PC-3 (cell line): ENCODE measurements around the gene EFNA5. TPM values are rescaled to one million over a fixed set of nuclear protein-coding genes. Genes with fewer than 3 reads are reported as not detected.

Source experiments
- ATAC-seq: fragments of 200-7000 bp; cut with Tn5 transposase; 2 replicates; pipeline ENCODE4 v1.9.1; 2020; ENCODE audit warnings: mild to moderate bottlenecking, moderate library complexity
- BruUV-seq: library from RNA; stranded (reverse); fragments of 400-500 nt; replicated peaks from 2 replicates; lab custom pipeline; 2021; lab: Mats Ljungman, UMichigan
- CTCF ChIA-PET: fragments of 300-600 bp; sonication (Branson Sonifier 250); formaldehyde crosslinking; loops from one replicate; lab custom pipeline; 2022; ENCODE audit warnings: antibody characterized with exemption; lab: Charles Lee
- POLR2A ChIA-PET: fragments of 300-600 bp; sonication (Branson Sonifier 250); formaldehyde crosslinking; loops from one replicate; lab custom pipeline; 2022; ENCODE audit warnings: antibody characterized with exemption; ENCODE audit not compliant: unreplicated experiment; lab: Charles Lee
- DNase-seq: peaks from one replicate; pipeline ENCODE4 v3.0.0-alpha.2; 2015
- H2AFZ ChIP-seq: fragments of 300-600 bp; sonication (generic); 2 replicates; pipeline ENCODE4 v1.6.0; 2016; ENCODE audit warnings: antibody characterized with exemption, low read length
- H3F3A ChIP-seq: fragments of 300-600 bp; sonication (generic); one replicate; pipeline ENCODE4 v1.6.0; 2017; ENCODE audit warnings: antibody characterized with exemption, low read length, control low read depth, mild to moderate bottlenecking; ENCODE audit not compliant: unreplicated experiment
- H3K27ac ChIP-seq: fragments of 300-600 bp; sonication (generic); 2 replicates; pipeline ENCODE4 v1.5.1; 2016; ENCODE audit warnings: mild to moderate bottlenecking, low read length
- H3K27me3 ChIP-seq: fragments of 300-600 bp; sonication (generic); 2 replicates; pipeline ENCODE4 v1.6.1; 2016; ENCODE audit warnings: low read length, mixed read lengths
- H3K36me3 ChIP-seq: fragments of 300-600 bp; sonication (generic); 2 replicates; pipeline ENCODE4 v1.6.1; 2016; ENCODE audit warnings: low read depth, mixed run types, low read length, mixed read lengths
- H3K4me1 ChIP-seq: fragments of 300-600 bp; sonication (generic); 2 replicates; pipeline ENCODE4 v1.5.1; 2016; ENCODE audit warnings: low read length; ENCODE audit not compliant: insufficient read depth
- H3K4me2 ChIP-seq: fragments of 300-600 bp; sonication (generic); 2 replicates; pipeline ENCODE4 v1.6.0; 2016; ENCODE audit warnings: low read length
- H3K4me3 ChIP-seq: fragments of 300-600 bp; sonication (generic); 2 replicates; pipeline ENCODE4 v1.5.1; 2016; ENCODE audit warnings: mild to moderate bottlenecking, low read length, mixed read lengths
- H3K79me2 ChIP-seq: fragments of 300-600 bp; sonication (generic); 2 replicates; pipeline ENCODE4 v1.6.1; 2017; ENCODE audit warnings: low read length, mixed read lengths
- H3K9ac ChIP-seq: fragments of 300-600 bp; sonication (generic); 2 replicates; pipeline ENCODE4 v1.6.0; 2016; ENCODE audit warnings: mild to moderate bottlenecking, low read length
- H3K9me2 ChIP-seq: fragments of 300-600 bp; sonication (generic); replicated peaks from 2 replicates; pipeline ENCODE4 v1.6.1; 2016; ENCODE audit warnings: mixed run types, low read length, mixed read lengths
- H3K9me3 ChIP-seq: fragments of 300-600 bp; sonication (generic); 2 replicates; pipeline ENCODE4 v1.6.1; 2016; ENCODE audit warnings: low read length, mixed read lengths
- H4K20me1 ChIP-seq: fragments of 300-600 bp; sonication (generic); 2 replicates; pipeline ENCODE4 v1.6.1; 2016; ENCODE audit warnings: low read length, mixed read lengths
- EZH2 ChIP-seq: fragments of 300-600 bp; sonication (generic); IDR thresholded peaks from one replicate; pipeline ENCODE4 v1.6.1; 2017; ENCODE audit warnings: antibody characterized with exemption, mild to moderate bottlenecking, low read length; ENCODE audit not compliant: unreplicated experiment
- EZH2phosphoT487 ChIP-seq: fragments of 300-600 bp; sonication (generic); IDR thresholded peaks from 2 replicates; pipeline ENCODE4 v1.6.1; 2018; ENCODE audit warnings: mild to moderate bottlenecking, antibody characterized with exemption, low read length, borderline replicate concordance
- intact Hi-C: fragments of 100-400 bp; cut with micrococcal nuclease; formaldehyde crosslinking; loops from 2 replicates; pipeline ENCODE4 v1.9.0; 2023
- total RNA-seq: library from RNA; depleted of rRNA; stranded (reverse); fragments of >200 nt; gene quantifications from 2 replicates; pipeline ENCODE4 v1.2.3, GENCODE V29; 2014
- TF ChIP-seq, protein P1 (sequence below): fragments of 300-600 bp; sonication (generic); conservative IDR thresholded peaks from 2 replicates; pipeline ENCODE4 v1.5.1; 2017; ENCODE audit warnings: antibody characterized with exemption, low read depth, mild to moderate bottlenecking, low read length

The EFNA5 gene
- total RNA-seq, 1 experiment from 2014 or later: 5.4 TPM

DNA sequence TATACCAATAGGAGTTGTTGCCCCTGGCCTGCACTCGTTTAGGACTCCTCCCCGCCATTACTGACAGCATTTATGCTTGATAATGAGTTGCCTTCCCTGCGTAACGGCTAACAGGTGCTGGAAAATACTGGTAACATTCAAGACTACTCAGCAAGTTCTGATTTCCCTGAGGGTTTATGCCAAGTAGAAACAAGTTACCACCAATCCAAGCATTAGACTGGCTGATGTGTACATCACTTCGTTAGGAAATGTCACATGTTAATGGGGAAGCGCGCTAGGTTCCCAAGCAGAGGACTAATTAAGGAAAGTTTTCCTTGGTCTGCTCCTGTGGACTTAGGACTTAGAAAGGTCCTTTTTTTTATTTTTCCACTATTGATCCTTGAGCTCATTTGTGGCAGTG, 302.1 kb downstream of the EFNA5 start:
- Histone ChIP-seq H3K27ac (no peak overlapping the region), H3K4me1 (no peaks in the 10 kb centered on the region), H4K20me1 (no peaks in the 10 kb centered on the region), H3K4me3 (no peak overlapping the region), H3K9me2 (no peaks in the 10 kb centered on the region), H3K9ac (no peak overlapping the region), H2AFZ (no peak overlapping the region), H3F3A (no peaks in the 10 kb centered on the region), H3K9me3 (no peaks in the 10 kb centered on the region), H3K4me2 (no peak overlapping the region), H3K79me2 (no peaks in the 10 kb centered on the region), H3K27me3 (no peaks in the 10 kb centered on the region), H3K36me3 (no peaks in the 10 kb centered on the region)
- ChIA-PET CTCF (no interaction called here), POLR2A (no interaction called here)
- DNase-seq (no peak), ATAC-seq (no peak)
- TF ChIP-seq, protein P1, sequence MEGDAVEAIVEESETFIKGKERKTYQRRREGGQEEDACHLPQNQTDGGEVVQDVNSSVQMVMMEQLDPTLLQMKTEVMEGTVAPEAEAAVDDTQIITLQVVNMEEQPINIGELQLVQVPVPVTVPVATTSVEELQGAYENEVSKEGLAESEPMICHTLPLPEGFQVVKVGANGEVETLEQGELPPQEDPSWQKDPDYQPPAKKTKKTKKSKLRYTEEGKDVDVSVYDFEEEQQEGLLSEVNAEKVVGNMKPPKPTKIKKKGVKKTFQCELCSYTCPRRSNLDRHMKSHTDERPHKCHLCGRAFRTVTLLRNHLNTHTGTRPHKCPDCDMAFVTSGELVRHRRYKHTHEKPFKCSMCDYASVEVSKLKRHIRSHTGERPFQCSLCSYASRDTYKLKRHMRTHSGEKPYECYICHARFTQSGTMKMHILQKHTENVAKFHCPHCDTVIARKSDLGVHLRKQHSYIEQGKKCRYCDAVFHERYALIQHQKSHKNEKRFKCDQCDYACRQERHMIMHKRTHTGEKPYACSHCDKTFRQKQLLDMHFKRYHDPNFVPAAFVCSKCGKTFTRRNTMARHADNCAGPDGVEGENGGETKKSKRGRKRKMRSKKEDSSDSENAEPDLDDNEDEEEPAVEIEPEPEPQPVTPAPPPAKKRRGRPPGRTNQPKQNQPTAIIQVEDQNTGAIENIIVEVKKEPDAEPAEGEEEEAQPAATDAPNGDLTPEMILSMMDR: no peak
- TF ChIP-seq EZH2 (no peak), EZH2phosphoT487 (no peak)
- intact Hi-C loops: no loop called here
- BruUV-seq: no TSS peak

DNA sequence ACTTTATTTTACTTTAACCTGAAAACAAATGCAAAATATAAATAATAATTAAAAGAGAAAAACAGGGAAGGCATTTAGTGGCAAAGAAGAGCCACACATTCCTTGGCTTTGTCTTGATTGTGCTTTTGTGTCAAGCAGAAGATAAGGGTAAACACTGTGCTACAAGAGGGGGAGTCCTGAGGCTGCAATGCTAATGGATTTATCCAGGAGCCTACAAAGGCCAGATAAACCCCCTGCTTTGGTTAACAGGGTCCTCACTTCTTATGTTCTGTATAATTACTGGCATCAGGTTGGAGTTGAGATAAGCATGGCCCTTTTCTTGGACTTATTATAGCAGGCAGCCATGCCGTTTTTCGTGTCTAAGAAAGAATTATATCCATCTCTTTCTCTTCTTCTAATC, 302.8 kb downstream of the EFNA5 start:
- Histone ChIP-seq H3K9ac (no peak overlapping the region), H3K4me1 (no peaks in the 10 kb centered on the region), H3K27me3 (no peaks in the 10 kb centered on the region), H3K4me3 (no peak overlapping the region), H3K9me2 (no peaks in the 10 kb centered on the region), H3K36me3 (no peaks in the 10 kb centered on the region), H3K27ac (no peak overlapping the region), H4K20me1 (no peaks in the 10 kb centered on the region), H3F3A (no peaks in the 10 kb centered on the region), H2AFZ (no peak overlapping the region), H3K9me3 (no peaks in the 10 kb centered on the region), H3K79me2 (no peaks in the 10 kb centered on the region), H3K4me2 (no peak overlapping the region)
- no peak for TF ChIP-seq EZH2phosphoT487
- no peak for TF ChIP-seq EZH2
- TF ChIP-seq, protein P1: no peak
- no peak for ATAC-seq
- no peak for DNase-seq
- CTCF ChIA-PET: no interaction called here
- no TSS peak for BruUV-seq
- intact Hi-C loops: no loop called here
- POLR2A ChIA-PET: no interaction called here

DNA sequence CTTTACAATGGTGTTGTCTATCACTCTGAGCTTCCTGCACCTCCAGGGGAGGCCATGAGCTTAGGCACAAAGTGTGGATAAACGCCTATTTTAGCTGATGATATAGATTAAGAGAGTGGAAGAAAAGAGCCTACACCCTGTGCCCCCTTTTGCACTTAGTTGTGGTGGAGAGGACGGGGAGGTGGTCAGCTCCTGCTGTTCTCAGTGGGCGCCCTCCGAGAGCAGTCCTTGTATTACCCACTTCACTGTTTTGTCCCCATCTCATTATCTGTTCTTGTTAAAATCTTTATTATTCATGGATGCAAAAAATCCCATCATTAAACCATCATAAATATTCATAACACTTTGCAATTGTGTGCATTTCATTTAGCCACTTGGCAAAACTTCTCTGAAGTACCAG, 303.3 kb downstream of the EFNA5 start:
- H2AFZ ChIP-seq: no peak overlapping the region
- no peaks in the 10 kb centered on the region for H3F3A ChIP-seq

More for the DNA sequence above, 303.3 kb downstream of the EFNA5 start:
- Histone ChIP-seq H4K20me1 (no peaks in the 10 kb centered on the region), H3K27ac (no peak overlapping the region), H3K36me3 (no peaks in the 10 kb centered on the region), H3K79me2 (no peaks in the 10 kb centered on the region), H3K4me1 (no peaks in the 10 kb centered on the region), H3K9me2 (no peaks in the 10 kb centered on the region), H3K9ac (no peak overlapping the region), H3K4me2 (no peak overlapping the region), H3K9me3 (no peaks in the 10 kb centered on the region), H3K4me3 (no peak overlapping the region), H3K27me3 (no peaks in the 10 kb centered on the region)
- intact Hi-C loops: no loop called here
- no TSS peak for BruUV-seq
- ATAC-seq (no peak), DNase-seq (no peak)
- ChIA-PET CTCF (no interaction called here), POLR2A (no interaction called here)
- TF ChIP-seq, protein P1: no peak
- TF ChIP-seq EZH2phosphoT487 (no peak), EZH2 (no peak)
